MM.1S (cell line): Measurements from ENCODE around the gene BEND6.

Experiments
- DNase-seq: peaks from one replicate; pipeline ENCODE4 v3.0.0-alpha.2; 2015
- H2AFZ ChIP-seq: fragments of 300-600 bp; sonication (generic); 2 replicates; pipeline ENCODE4 v1.6.0; 2016; ENCODE audit warnings: antibody characterized with exemption, low read length
- H3F3A ChIP-seq: fragments of 300-600 bp; sonication (generic); 2 replicates; pipeline ENCODE4 v1.6.1; 2016; ENCODE audit warnings: mild to moderate bottlenecking, antibody characterized with exemption, low read length, moderate library complexity, mixed read lengths; ENCODE audit not compliant: insufficient read depth
- H3K27ac ChIP-seq: fragments of 300-600 bp; sonication (generic); 2 replicates; pipeline ENCODE4 v1.5.1; 2016; ENCODE audit warnings: mild to moderate bottlenecking, low read length
- H3K27me3 ChIP-seq: fragments of 300-600 bp; sonication (generic); replicated peaks from 2 replicates; pipeline ENCODE4 v1.6.0; 2016; ENCODE audit warnings: low read length; ENCODE audit not compliant: insufficient read depth
- H3K36me3 ChIP-seq: fragments of 300-600 bp; sonication (generic); replicated peaks from 2 replicates; pipeline ENCODE4 v1.6.1; 2016; ENCODE audit warnings: mild to moderate bottlenecking, low read length, mixed read lengths; ENCODE audit not compliant: insufficient read depth
- H3K4me1 ChIP-seq: fragments of 300-600 bp; sonication (generic); 2 replicates; pipeline ENCODE4 v1.6.1; 2016; ENCODE audit warnings: low read length, mixed read lengths
- H3K4me2 ChIP-seq: fragments of 300-600 bp; sonication (generic); 2 replicates; pipeline ENCODE4 v1.6.0; 2016; ENCODE audit warnings: low read depth, low read length
- H3K4me3 ChIP-seq: fragments of 300-600 bp; sonication (generic); 2 replicates; pipeline ENCODE4 v1.5.1; 2016; ENCODE audit warnings: low read length, mixed read lengths
- H3K79me2 ChIP-seq: fragments of 300-600 bp; sonication (generic); 2 replicates; pipeline ENCODE4 v1.6.1; 2016; ENCODE audit warnings: mixed run types, low read length, mixed read lengths
- H3K9ac ChIP-seq: fragments of 300-600 bp; sonication (generic); 2 replicates; pipeline ENCODE4 v1.6.1; 2016; ENCODE audit warnings: low read length, mixed read lengths
- H3K9me2 ChIP-seq: fragments of 300-600 bp; sonication (generic); replicated peaks from 2 replicates; pipeline ENCODE4 v1.6.1; 2016; ENCODE audit warnings: mild to moderate bottlenecking, low read length, mixed read lengths; ENCODE audit not compliant: insufficient read depth
- H3K9me3 ChIP-seq: fragments of 300-600 bp; sonication (generic); replicated peaks from 2 replicates; pipeline ENCODE4 v1.6.1; 2016; ENCODE audit warnings: mild to moderate bottlenecking, low read length, mixed read lengths; ENCODE audit not compliant: insufficient read depth
- H4K20me1 ChIP-seq: fragments of 300-600 bp; sonication (generic); 2 replicates; pipeline ENCODE4 v1.6.1; 2016; ENCODE audit warnings: mild to moderate bottlenecking, low read length, moderate library complexity, mixed read lengths; ENCODE audit not compliant: insufficient read depth
- EZH2 ChIP-seq: fragments of 300-600 bp; sonication (generic); optimal IDR thresholded peaks from 2 replicates; pipeline ENCODE3; 2017; ENCODE audit warnings: low read depth, mild to moderate bottlenecking, antibody characterized with exemption, low read length, mixed read lengths
- EZH2phosphoT487 ChIP-seq: fragments of 300-600 bp; sonication (generic); IDR thresholded peaks from 2 replicates; pipeline ENCODE4 v1.6.1; 2018; ENCODE audit warnings: antibody characterized with exemption, low read length
- TF ChIP-seq, protein P1 (sequence below): fragments of 300-600 bp; sonication (generic); IDR thresholded peaks from 2 replicates; pipeline ENCODE4 v1.5.1; 2016; ENCODE audit warnings: antibody characterized with exemption, low read length, mixed read lengths

Gene BEND6

DNA sequence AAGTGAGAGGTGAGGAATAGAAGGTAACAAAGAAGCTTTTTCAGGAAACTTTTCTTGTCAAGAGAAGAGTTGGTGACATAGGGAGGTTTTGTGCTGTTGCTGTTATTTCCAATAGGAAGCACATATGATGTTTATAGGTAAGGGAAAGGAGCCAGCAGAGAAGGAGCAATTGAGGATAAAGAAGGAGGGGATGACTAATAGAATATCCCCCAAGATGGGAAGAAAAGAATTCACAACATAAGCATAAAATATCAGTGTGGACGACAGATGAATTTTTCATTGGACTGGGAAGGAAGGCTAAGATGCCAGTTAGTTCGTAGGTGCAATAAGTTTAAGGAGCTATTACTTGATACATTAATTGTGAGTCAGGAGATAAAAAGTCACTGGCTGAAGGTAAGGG is 8.5 kb upstream of the BEND6 start:
- no peaks in the 10 kb centered on the region for H3K4me1 ChIP-seq
- no peaks in the 10 kb centered on the region for H3K79me2 ChIP-seq
- H3K4me3 ChIP-seq = no peak overlapping the region
- no peak overlapping the region for H3K27ac ChIP-seq
- no peaks in the 10 kb centered on the region for H3F3A ChIP-seq
- TF ChIP-seq, protein P1, sequence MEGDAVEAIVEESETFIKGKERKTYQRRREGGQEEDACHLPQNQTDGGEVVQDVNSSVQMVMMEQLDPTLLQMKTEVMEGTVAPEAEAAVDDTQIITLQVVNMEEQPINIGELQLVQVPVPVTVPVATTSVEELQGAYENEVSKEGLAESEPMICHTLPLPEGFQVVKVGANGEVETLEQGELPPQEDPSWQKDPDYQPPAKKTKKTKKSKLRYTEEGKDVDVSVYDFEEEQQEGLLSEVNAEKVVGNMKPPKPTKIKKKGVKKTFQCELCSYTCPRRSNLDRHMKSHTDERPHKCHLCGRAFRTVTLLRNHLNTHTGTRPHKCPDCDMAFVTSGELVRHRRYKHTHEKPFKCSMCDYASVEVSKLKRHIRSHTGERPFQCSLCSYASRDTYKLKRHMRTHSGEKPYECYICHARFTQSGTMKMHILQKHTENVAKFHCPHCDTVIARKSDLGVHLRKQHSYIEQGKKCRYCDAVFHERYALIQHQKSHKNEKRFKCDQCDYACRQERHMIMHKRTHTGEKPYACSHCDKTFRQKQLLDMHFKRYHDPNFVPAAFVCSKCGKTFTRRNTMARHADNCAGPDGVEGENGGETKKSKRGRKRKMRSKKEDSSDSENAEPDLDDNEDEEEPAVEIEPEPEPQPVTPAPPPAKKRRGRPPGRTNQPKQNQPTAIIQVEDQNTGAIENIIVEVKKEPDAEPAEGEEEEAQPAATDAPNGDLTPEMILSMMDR = no peak
- TF ChIP-seq EZH2phosphoT487 = no peak
- no peak for TF ChIP-seq EZH2
- H2AFZ ChIP-seq = no peak overlapping the region
- no peak overlapping the region for H3K9ac ChIP-seq
- no peaks in the 10 kb centered on the region for H3K27me3 ChIP-seq
- no peak overlapping the region for H3K4me2 ChIP-seq
- DNase-seq = no peak
- H3K9me2 ChIP-seq = no peaks in the 10 kb centered on the region
- H3K9me3 ChIP-seq = no peaks in the 10 kb centered on the region
- no peaks in the 10 kb centered on the region for H4K20me1 ChIP-seq
- H3K36me3 ChIP-seq = no peaks in the 10 kb centered on the region

DNA sequence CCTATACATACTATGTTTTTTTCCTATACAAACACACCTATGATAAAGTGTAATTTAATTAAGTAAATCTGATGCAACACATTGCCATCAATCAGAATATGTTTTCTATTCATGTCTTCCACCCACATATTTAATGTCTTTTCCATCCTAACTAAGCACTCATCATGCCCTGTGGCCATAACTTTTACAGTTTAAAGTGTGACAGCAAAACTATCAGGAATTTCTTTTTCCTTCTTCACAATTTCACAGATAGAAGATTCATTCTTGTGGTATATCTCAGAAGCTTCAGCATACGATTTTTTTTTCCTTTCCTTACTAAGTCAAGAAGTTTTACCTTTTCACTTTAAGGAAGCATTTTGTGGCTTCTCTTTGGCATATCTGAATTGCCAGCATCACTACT is 7.0 kb upstream of the BEND6 start:
- no peak overlapping the region for H3K4me2 ChIP-seq
- no peaks in the 10 kb centered on the region for H3K9me2 ChIP-seq
- H3K9ac ChIP-seq = no peak overlapping the region
- no peaks in the 10 kb centered on the region for H3K36me3 ChIP-seq
- peaks cover 5% of the 10 kb centered on the region for H3K4me1 ChIP-seq
- H3K27me3 ChIP-seq = no peaks in the 10 kb centered on the region
- no peak overlapping the region for H3K4me3 ChIP-seq
- no peaks in the 10 kb centered on the region for H3F3A ChIP-seq
- no peak overlapping the region for H3K27ac ChIP-seq
- H2AFZ ChIP-seq = no peak overlapping the region
- peaks cover 4% of the 10 kb centered on the region for H3K79me2 ChIP-seq
- TF ChIP-seq EZH2phosphoT487 (no peak), EZH2 (no peak)
- TF ChIP-seq, protein P1 = no peak
- no peak for DNase-seq
- no peaks in the 10 kb centered on the region for H3K9me3 ChIP-seq
- H4K20me1 ChIP-seq = no peaks in the 10 kb centered on the region

DNA sequence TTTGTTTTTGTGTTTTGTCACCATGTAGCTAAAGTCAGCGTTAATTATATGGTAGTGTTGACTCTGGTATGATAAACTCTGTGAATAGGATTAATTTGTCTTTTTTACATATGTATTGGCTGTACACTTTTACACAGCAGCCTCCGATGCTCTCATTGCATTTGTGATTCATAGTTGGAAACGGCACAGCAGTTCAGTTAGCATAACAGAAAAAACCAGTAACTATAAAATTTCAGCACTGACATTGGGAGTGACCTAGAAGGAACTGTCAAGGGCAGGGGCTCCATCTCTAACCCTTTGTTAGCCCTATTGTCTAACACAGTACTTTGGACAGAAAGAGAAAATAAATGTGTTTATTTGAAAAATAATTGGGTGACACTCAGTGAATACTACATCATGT is 5.6 kb upstream of the BEND6 start:
- no peak for DNase-seq
- Histone ChIP-seq H3K79me2 (peaks cover 6% of the 10 kb centered on the region), H3K4me1 (peaks cover 7% of the 10 kb centered on the region), H3K27me3 (no peaks in the 10 kb centered on the region), H3K9me3 (no peaks in the 10 kb centered on the region), H3K4me2 (no peak overlapping the region), H2AFZ (no peak overlapping the region), H3K36me3 (no peaks in the 10 kb centered on the region), H3K27ac (no peak overlapping the region), H4K20me1 (no peaks in the 10 kb centered on the region), H3K9me2 (no peaks in the 10 kb centered on the region), H3K4me3 (no peak overlapping the region), H3K9ac (no peak overlapping the region), H3F3A (no peaks in the 10 kb centered on the region; the same call in 1 of the 2 replicates)
- TF ChIP-seq EZH2 (no peak), EZH2phosphoT487 (no peak)
- TF ChIP-seq, protein P1 = no peak
